ENCODE measurements around the gene ZEB1.
A peak's percentile ranks its signal among the peaks of the same experiment; 100 is the strongest.

Gene ZEB1

DNA sequence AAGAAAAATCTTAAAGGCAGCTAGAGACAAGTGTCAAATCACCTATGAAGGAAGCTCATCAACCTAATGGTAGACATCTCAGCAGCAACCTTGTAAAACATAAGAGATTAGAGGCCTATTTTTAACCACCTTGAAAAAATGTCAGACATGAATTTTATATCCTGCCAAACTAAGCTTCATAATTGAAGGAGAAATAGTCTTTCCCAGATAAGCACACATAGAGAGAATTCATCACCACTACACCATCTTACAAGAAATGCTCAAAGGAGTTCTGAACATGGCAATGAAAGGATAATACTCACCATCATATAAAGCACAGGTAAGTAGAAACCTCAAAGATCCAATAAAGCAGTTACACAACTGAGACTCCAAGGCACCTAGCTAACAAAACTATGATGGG is 156.5 kb downstream of the ZEB1 start:
- DNase-seq = no peak
- intact Hi-C loops (cut with DNase I) = no loop called here

DNA sequence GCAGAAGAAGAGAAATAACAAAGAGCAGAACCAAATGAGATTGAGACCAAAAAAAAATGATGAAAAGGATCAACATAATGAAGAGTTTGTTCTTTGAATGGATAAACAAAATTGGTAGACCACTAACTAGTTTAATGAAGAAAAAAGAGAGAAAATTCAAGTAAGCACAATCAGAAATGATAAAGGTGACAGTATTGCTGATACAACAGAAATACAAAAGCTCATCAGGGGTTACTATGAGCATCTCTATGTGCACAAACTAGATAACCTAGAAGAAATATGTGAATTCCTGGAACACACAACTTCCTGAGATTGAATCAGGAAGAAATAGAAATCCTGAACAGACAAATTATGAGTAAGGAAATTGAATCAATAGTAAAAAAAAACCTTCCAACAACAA is 157.1 kb downstream of the ZEB1 start:
- DNase-seq = no peak
- intact Hi-C loops (cut with DNase I) = no loop called here

DNA sequence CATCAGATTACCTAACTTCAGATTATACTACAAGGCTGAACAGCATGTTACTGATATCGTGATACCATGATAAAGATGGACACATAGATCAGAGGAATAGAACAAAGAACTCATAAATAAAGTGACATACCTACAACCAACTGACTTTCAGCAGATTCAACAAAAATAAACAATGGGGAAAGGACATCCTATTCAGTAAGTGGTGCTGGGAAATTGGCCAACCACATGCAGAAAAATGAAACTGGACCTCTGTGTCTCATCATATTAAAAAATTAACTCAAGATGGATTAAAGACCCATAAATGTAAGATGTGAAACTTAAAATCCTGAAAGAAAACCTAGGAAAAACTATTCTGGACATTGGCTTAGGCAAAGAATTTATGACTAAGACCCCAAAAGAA is 158.6 kb downstream of the ZEB1 start:
- DNase-seq = no peak
- intact Hi-C loops (cut with DNase I) = no loop called here

DNA sequence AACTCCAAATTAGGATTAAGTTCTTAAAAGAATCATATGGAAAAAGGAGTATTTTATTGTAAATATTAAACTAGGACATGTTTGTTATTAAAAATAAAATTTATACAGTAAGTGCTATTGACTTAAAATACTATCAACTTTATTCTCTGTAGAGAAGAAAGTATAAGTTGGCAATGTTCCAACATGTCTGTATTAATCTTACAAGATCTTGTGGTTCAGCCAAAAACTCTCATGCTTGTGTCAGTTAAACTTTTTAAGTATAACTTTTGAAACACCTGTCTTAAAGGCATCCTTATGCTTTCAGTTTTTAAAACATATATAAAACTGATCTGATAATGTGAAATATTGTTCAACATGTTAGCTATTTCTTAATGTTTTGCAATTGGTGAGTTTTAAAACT is 160.7 kb downstream of the ZEB1 start:
- no peak for DNase-seq
- intact Hi-C loops (cut with DNase I) = no loop called here

DNA sequence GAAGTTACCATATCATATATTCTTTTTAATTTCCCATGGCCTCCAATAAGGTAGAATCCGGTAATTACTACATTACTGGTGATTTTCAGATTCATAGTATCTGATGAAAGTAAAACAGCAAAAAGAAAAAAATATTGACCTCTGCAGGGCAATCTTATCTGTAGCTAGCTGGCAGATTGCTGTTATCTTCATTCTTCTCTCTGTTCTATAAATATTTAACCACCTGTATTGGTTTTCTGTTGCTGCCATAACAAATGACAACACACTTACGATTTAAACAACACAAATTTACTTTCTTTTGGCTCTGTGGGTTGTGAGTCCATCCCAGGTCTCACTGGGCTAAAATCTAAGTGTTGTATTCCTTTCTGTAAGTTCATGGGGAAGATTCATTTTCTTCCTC is 164.5 kb downstream of the ZEB1 start:
- DNase-seq = no peak
- intact Hi-C loops (cut with DNase I) = no loop called here

DNA sequence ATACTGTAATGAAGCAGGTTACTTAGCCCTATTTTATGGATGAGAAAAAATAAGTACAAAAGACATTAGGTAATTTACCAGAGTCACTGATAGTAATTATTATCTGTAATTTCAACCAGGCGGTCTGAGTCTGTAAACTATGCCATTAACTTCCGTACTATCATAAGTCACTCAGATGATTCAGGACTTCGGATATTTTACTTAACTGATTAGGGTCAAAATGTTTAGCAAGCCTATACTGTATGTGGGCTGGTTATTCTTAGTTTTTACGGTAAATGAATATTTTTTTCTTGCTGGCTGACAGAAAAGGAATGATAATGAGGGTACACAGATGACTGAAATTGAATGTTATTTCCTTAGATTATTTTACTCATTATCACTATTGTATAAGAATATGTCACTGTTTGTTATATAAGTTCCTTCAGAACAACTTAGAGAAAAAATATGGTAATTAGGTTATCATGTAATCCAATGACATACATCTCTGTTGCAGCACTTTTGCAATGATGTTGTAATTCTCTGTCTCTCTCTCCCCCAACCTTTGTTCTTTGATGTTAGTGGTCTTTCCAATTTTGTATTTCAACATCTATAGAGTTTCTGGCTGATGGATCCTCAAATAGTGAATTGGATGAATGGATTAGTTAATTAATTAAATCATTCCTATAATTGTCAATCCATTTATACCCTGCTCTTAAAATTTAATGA is 165.6 kb downstream of the ZEB1 start:
- DNase-seq = no peak
- intact Hi-C loops (cut with DNase I) = no loop called here

DNA sequence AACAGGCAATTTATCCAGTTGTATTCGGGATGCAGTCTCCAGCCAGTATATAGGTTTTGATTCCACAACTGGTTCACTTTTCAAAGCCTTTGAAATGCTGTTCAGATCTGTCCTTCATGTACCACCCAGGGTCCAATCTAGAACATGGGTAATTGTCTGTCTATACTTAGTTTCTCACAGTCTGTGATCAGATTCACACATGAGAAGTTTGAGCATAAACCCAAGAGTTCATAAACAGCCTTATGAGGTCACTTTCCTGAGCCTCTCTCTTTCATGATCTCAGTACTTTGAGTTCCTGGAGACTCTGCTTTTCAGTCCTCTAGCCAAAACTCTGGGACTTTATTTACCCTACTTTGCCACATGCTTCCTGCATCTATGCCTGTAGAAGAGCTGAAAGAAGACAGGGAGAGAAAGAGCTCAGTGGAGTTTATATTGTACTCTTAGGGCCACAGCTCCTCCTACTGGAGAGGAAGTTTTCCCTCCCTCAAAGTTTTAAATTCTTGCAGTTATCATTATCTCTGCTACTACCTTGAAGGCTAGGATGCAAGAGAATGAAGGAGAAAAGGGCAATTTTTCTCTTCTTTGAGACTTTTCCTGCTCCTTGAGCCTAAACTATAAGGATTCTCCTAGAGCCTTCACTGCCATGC is 172.0 kb downstream of the ZEB1 start:
- DNase-seq = no peak
- intact Hi-C loops (cut with DNase I) = loop anchor here (5.0 kb wide), 1 partner anchor 739 kb away; no protein-coding TSS in a partner anchor

DNA sequence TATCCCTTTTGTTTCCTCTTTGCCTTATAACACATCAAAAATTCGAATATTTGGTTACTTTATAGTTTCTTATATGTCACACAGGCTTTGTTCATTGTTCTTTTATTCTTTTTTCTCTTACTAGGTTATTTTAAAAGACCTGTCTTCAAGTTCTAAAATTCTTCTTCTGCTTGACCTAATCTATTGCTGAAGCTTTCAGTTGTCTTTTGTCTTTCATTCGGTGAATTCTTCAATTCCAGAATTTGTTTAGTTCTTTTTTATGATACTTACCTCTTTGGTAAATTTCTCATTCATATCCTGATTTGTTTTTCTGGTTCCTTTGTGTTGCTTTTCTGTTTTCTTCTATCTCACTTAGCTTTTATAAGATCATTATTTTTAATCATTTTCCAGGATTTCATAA is 188.4 kb downstream of the ZEB1 start:
- intact Hi-C loops (cut with DNase I) = no loop called here
- no peak for DNase-seq

DNA sequence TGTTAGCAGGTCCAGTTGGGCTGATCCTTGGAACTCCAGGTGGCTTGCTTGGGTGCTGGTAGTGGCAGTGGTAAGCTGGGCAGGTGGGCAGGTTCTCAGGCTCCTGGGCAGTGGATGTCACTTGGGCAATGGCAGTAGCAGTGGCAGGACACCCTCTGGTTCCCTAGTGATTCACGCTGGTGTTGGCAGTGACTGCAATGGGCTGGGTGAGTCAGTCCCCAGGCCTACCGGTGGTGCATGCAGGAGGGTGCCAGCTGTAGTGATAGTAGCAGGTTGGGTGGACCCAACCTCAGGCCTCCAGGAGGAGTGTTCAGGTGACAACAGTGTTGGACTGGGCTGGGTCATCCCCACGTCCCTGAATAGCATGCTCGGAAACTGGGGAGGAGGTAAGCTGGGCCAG is 189.2 kb downstream of the ZEB1 start:
- intact Hi-C loops (cut with DNase I) = no loop called here
- no peak for DNase-seq

DNA sequence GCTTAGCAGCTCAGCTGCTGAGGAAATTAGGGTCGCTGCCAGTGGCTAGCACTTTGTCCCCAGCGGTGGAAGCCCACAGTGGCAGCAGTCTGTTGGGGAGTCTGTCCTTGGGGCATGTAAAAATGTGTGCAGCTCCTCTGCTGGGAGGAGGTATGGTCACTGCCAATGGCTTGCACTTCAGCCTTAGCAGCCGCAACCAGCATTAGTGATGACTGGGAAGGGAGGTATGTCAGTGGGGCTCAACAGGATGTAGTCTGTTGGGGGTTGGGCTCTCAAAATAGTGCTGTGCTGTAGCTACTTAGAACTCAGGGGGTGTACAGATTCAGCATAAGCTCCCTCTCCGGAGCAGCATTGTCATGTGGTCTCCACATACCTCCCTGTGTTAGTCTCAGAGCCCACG is 189.9 kb downstream of the ZEB1 start:
- intact Hi-C loops (cut with DNase I) = no loop called here
- no peak for DNase-seq

DNA sequence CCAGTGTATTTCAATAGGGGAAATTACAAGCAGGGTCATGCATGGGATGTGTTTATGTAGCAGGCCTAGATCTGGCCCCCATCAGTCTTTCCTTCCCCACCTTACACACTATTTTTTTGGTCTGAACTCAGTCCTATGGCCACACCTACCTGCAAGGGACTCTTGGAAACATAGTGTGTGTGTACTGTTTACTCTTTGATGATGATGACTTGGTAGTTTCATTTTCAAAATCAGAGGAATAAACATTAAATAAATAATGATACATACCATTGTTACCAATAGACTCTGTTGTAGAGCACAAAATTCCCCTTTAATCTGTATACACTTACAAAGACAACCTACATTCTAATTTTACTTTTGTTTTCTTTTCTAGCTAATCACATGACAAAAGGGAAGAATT is 191.0 kb downstream of the ZEB1 start:
- intact Hi-C loops (cut with DNase I) = no loop called here
- no peak for DNase-seq

DNA sequence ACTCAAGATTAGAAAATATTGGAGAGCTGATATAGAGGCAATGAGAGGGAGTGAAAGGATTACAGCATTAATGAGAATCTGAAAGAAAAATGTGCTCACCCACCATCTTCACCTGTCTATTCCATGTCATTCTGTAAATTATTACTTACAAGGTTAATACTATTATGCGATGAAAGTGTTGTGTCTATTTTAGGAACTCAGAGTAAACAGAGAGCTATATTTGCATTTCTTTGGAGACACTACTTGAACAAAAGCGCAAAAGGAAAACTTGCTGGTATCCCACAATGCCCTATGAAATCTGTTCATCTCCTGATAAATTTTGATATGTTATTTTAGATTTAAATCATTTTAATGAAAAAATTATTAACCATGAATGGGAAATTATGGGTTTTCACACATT is 196.1 kb downstream of the ZEB1 start:
- intact Hi-C loops (cut with DNase I) = no loop called here
- no peak for DNase-seq

DNA sequence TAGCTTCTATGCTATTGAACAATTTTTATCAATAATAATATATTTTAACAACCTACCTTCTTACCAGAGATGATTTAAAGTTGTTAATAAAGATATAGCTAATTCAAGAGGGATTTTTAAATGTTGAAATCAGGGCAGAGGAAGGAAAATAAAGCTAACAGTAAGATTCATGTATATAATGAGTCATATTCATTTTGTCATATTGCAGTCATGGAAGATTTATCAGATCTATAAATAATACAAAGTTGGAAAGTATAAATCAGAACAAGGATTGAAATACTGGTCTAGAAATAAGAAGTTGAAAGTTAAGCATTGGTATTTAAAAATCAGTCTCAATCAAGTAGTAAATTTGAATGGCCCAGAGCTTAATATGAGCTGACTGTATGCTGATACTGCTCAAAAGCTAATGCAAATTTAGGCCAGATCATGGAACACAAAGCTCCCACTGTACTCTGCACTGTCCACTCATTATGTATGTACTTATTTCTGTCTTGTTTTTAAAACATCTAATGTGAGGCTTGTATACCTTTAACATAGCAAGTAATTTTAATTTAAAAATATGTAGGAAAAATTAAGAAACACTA is 196.9 kb downstream of the ZEB1 start:
- no peak for DNase-seq
- intact Hi-C loops (cut with DNase I) = no loop called here

DNA sequence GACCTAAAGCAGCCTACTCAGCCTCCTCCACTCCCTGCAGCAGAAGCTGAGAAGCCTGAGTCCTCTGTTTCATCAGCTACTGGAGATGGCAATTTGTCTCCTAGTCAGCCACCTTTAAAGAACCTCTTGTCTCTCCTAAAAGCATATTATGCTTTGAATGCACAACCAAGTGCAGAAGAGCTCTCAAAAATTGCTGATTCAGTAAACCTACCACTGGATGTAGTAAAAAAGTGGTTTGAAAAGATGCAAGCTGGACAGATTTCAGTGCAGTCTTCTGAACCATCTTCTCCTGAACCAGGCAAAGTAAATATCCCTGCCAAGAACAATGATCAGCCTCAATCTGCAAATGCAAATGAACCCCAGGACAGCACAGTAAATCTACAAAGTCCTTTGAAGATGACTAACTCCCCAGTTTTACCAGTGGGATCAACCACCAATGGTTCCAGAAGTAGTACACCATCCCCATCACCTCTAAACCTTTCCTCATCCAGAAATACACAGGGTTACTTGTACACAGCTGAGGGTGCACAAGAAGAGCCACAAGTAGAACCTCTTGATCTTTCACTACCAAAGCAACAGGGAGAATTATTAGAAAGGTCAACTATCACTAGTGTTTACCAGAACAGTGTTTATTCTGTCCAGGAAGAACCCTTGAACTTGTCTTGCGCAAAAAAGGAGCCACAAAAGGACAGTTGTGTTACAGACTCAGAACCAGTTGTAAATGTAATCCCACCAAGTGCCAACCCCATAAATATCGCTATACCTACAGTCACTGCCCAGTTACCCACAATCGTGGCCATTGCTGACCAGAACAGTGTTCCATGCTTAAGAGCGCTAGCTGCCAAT is 202.2 kb downstream of the ZEB1 start:
- intact Hi-C loops (cut with DNase I) = no loop called here
- DNase-seq = no peak

DNA sequence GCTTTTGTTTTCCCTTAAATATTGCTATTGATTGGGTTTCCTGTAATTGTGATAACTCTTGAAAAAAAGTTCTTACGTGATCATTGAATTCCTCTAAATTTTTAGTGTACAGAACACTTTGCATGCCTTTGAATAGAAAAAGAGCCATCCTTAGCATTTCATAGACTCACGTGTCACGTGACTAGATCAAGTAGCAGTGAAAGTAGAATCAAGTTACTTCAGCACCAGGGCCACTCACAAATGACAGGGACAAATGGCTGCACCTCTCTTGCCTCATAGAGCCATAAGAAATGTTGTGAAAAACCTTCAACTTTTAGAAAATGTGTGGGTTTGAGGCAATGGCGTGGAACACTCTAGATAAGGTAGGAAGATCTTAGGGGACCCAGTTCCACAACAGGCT is 203.8 kb downstream of the ZEB1 start:
- intact Hi-C loops (cut with DNase I) = no loop called here
- no peak for DNase-seq

DNA sequence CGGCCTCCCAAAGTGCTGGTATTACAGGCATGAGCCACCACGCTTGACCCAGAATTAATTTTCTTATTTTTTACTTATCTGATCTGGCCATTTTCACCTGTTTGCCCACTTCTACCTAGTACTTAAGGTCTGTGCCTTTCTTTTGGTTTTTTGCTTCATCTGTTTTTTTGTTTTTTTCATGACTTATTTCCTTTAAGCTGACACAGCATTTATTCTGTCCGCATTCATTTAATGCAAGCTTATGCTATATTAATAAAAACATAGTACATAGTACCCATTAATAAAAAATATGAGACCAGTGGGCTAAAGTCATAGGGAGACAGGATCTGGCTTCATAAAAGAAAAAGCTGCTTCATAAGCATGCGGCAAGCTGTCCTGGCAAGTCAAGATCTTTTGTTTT is 205.4 kb downstream of the ZEB1 start:
- intact Hi-C loops (cut with DNase I) = no loop called here
- no peak for DNase-seq

DNA sequence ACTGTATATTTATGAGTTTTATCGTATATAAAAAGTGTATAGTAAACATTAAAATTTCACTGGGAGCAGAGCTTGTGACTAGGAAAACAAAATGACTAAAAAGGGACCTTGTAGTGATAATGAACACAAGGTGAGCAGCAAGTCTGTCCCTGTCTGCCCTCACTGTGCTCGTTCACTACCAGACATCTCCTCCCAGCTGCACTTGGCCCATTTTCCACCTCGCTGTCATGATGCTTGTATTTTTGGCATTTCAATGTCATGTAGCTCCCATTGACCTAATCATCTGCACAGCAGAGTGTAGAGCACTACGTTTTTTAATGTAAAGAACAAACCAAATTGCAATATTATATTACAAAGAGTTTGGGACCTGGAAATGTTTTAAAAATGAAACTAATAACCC is 207.2 kb downstream of the ZEB1 start:
- intact Hi-C loops (cut with DNase I) = no loop called here
- no peak for DNase-seq

DNA sequence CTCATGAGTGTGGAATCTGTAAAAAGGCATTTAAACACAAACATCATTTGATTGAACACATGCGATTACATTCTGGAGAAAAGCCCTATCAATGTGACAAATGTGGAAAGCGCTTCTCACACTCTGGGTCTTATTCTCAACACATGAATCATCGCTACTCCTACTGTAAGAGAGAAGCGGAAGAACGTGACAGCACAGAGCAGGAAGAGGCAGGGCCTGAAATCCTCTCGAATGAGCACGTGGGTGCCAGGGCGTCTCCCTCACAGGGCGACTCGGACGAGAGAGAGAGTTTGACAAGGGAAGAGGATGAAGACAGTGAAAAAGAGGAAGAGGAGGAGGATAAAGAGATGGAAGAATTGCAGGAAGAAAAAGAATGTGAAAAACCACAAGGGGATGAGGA is 207.7 kb downstream of the ZEB1 start:
- intact Hi-C loops (cut with DNase I) = no loop called here
- peak in 1 of 10 donors; percentile 63 for DNase-seq

DNA sequence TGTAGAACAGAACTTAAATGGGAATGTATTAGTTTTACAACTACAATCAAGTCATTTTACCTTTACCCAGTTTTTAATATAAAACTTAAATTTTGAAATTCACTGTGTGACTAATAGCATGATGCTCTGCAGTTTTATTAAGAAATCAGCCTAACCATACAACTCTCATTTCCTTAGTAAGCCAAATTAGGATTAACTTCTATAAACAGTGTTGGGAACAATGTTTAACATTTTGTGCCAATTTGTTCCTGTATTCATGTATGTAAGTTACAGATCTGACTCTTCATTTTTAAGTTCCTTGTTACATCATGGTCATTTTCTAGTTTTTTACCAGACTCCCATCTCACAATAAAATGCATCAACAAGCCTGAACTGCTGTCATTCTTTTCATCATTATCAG is 209.8 kb downstream of the ZEB1 start:
- DNase-seq = no peak
- intact Hi-C loops (cut with DNase I) = no loop called here

DNA sequence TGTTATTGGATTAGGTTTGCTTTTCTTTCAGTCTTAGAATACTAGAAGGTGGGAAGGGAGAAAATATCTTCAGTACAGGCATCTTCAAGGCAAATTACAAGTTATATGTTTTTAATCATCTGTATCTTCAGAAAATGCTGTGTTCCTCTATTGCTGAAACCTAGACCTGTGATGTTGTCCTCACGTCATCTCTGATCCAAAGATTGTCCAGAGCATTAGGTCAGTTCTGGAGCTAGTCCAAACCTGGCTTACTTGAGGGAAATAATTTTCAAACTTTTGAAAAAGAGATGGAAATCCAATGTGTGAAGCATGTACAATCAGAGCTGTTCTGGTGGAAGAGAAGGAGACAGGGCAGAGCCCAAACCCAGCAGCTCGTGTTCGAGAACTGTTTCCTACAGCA is 217.3 kb downstream of the ZEB1 start:
- intact Hi-C loops (cut with DNase I) = no loop called here
- DNase-seq = no peak

DNA sequence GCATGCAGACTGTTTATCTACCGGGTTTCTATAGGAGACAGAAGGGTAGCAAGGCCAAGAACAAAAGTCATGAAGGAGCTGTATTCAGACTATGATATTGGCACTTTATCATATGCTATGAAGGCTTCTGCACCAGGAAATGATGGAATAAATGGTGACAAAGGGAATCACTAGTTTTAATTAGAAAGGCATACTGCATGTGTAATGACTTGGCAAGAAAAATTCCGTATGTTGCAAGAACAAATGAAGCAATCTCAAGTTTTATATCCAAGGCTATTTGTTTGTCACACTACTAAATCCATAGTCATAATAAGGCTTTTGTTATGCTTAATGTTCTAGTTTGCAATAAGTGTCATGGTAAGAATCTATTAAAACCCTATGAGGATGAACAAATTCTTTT is 230.9 kb downstream of the ZEB1 start:
- intact Hi-C loops (cut with DNase I) = no loop called here
- DNase-seq = no peak

All from posterior cingulate gyrus (tissue), 11 donors.